HEK293 (cell line): ENCODE measurements around the gene PRELID3B.
A peak's percentile ranks its signal among the peaks of the same experiment; 100 is the strongest.

Experiments
- KLF17 ChIP-seq: fragments of 450-650 bp; formaldehyde crosslinking; IDR thresholded peaks from 2 replicates; pipeline ENCODE4 v1.5.1; 2016; ENCODE audit warnings: missing biosample characterization, missing genetic modification characterization
- PRDM1 ChIP-seq: fragments of 450-650 bp; formaldehyde crosslinking; IDR thresholded peaks from 2 replicates; pipeline ENCODE4; 2016; ENCODE audit warnings: missing biosample characterization, missing genetic modification characterization
- PRDM10 ChIP-seq: fragments of 450-650 bp; formaldehyde crosslinking; IDR thresholded peaks from 2 replicates; pipeline ENCODE4 v1.5.1; 2016; ENCODE audit warnings: missing biosample characterization, missing genetic modification characterization
- RBAK ChIP-seq: fragments of 450-650 bp; formaldehyde crosslinking; IDR thresholded peaks from 2 replicates; pipeline ENCODE4 v1.5.1; 2016; ENCODE audit warnings: missing biosample characterization, missing genetic modification characterization
- SALL2 ChIP-seq: fragments of 450-650 bp; formaldehyde crosslinking; IDR thresholded peaks from 2 replicates; pipeline ENCODE4 v1.5.0; 2017; ENCODE audit warnings: missing biosample characterization, mild to moderate bottlenecking, missing genetic modification characterization, borderline replicate concordance
- SP7 ChIP-seq: fragments of 450-650 bp; formaldehyde crosslinking; IDR thresholded peaks from 2 replicates; pipeline ENCODE4 v1.5.1; 2016; ENCODE audit warnings: missing biosample characterization, missing genetic modification characterization
- ZBTB8A ChIP-seq: fragments of 450-650 bp; formaldehyde crosslinking; IDR thresholded peaks from 2 replicates; pipeline ENCODE4 v1.5.1; 2016; ENCODE audit warnings: missing biosample characterization, missing genetic modification characterization
- ZFP69B ChIP-seq: fragments of 450-650 bp; formaldehyde crosslinking; IDR thresholded peaks from 2 replicates; pipeline ENCODE4 v1.5.1; 2016; ENCODE audit warnings: missing biosample characterization, missing genetic modification characterization
- ZNF114 ChIP-seq: fragments of 450-650 bp; formaldehyde crosslinking; IDR thresholded peaks from 2 replicates; pipeline ENCODE4 v1.5.0; 2017; ENCODE audit warnings: missing biosample characterization, missing genetic modification characterization
- ZNF133 ChIP-seq: fragments of 450-650 bp; formaldehyde crosslinking; IDR thresholded peaks from 2 replicates; pipeline ENCODE4 v1.5.1; 2016; ENCODE audit warnings: missing biosample characterization, missing genetic modification characterization
- ZNF174 ChIP-seq: fragments of 450-650 bp; formaldehyde crosslinking; IDR thresholded peaks from 2 replicates; pipeline ENCODE4 v1.5.0; 2017; ENCODE audit warnings: missing biosample characterization, mild to moderate bottlenecking, missing genetic modification characterization
- ZNF184 ChIP-seq: fragments of 450-650 bp; IDR thresholded peaks from 2 replicates; pipeline ENCODE4 v1.5.1; 2018; ENCODE audit warnings: missing biosample characterization, mild to moderate bottlenecking, missing genetic modification characterization
- ZNF2 ChIP-seq: fragments of 450-650 bp; formaldehyde crosslinking; IDR thresholded peaks from 2 replicates; pipeline ENCODE4 v1.5.1; 2016; ENCODE audit warnings: missing biosample characterization, missing genetic modification characterization
- ZNF23 ChIP-seq: fragments of 450-650 bp; formaldehyde crosslinking; IDR thresholded peaks from 2 replicates; pipeline ENCODE4 v1.5.1; 2016; ENCODE audit warnings: missing biosample characterization, missing genetic modification characterization, borderline replicate concordance
- ZNF404 ChIP-seq: fragments of 450-650 bp; formaldehyde crosslinking; IDR thresholded peaks from 2 replicates; pipeline ENCODE4 v1.5.1; 2017; ENCODE audit warnings: missing biosample characterization, missing genetic modification characterization
- ZNF473 ChIP-seq: fragments of 450-650 bp; formaldehyde crosslinking; IDR thresholded peaks from 2 replicates; pipeline ENCODE4 v1.5.1; 2017; ENCODE audit warnings: missing biosample characterization, missing genetic modification characterization
- ZNF555 ChIP-seq: fragments of 450-650 bp; formaldehyde crosslinking; conservative IDR thresholded peaks from 2 replicates; pipeline ENCODE4 v1.5.1; 2017; ENCODE audit warnings: missing biosample characterization, mild to moderate bottlenecking, missing genetic modification characterization, inconsistent platforms
- ZNF558 ChIP-seq: fragments of 450-650 bp; formaldehyde crosslinking; IDR thresholded peaks from 2 replicates; pipeline ENCODE4 v1.5.1; 2016; ENCODE audit warnings: missing biosample characterization, missing genetic modification characterization
- ZNF561 ChIP-seq: fragments of 450-650 bp; IDR thresholded peaks from 2 replicates; pipeline ENCODE4 v1.5.1; 2018; ENCODE audit warnings: missing biosample characterization, missing genetic modification characterization, borderline replicate concordance
- ZNF621 ChIP-seq: fragments of 450-650 bp; formaldehyde crosslinking; IDR thresholded peaks from 2 replicates; pipeline ENCODE4 v1.5.1; 2017; ENCODE audit warnings: missing biosample characterization, missing genetic modification characterization
- ZNF645 ChIP-seq: fragments of 450-650 bp; formaldehyde crosslinking; IDR thresholded peaks from 2 replicates; pipeline ENCODE4; 2016; ENCODE audit warnings: missing biosample characterization, missing genetic modification characterization
- ZNF660 ChIP-seq: fragments of 450-650 bp; IDR thresholded peaks from 2 replicates; pipeline ENCODE4 v1.5.1; 2018; ENCODE audit warnings: missing biosample characterization, mild to moderate bottlenecking, missing genetic modification characterization
- ZNF701 ChIP-seq: fragments of 450-650 bp; formaldehyde crosslinking; IDR thresholded peaks from 2 replicates; pipeline ENCODE4 v1.5.1; 2016; ENCODE audit warnings: missing biosample characterization, missing genetic modification characterization
- ZNF768 ChIP-seq: fragments of 450-650 bp; formaldehyde crosslinking; IDR thresholded peaks from 2 replicates; pipeline ENCODE4 v1.5.1; 2018; ENCODE audit warnings: missing biosample characterization, mild to moderate bottlenecking, missing genetic modification characterization
- ZNF785 ChIP-seq: fragments of 450-650 bp; formaldehyde crosslinking; IDR thresholded peaks from 2 replicates; pipeline ENCODE4 v1.5.1; 2016; ENCODE audit warnings: missing biosample characterization, missing genetic modification characterization
- TF ChIP-seq, protein P1 (sequence below): fragments of 450-650 bp; formaldehyde crosslinking; conservative IDR thresholded peaks from 2 replicates; pipeline ENCODE4 v1.5.1; 2016; ENCODE audit warnings: low read depth, missing biosample characterization, missing genetic modification characterization
- TF ChIP-seq, protein P2 (sequence below): fragments of 450-650 bp; formaldehyde crosslinking; IDR thresholded peaks from 2 replicates; pipeline ENCODE4 v1.5.1; 2017; ENCODE audit warnings: missing biosample characterization, missing genetic modification characterization
- TF ChIP-seq, protein P3 (sequence below): fragments of 450-650 bp; formaldehyde crosslinking; IDR thresholded peaks from 2 replicates; pipeline ENCODE4 v1.5.1; 2016; ENCODE audit warnings: missing biosample characterization, missing genetic modification characterization

Gene PRELID3B

DNA sequence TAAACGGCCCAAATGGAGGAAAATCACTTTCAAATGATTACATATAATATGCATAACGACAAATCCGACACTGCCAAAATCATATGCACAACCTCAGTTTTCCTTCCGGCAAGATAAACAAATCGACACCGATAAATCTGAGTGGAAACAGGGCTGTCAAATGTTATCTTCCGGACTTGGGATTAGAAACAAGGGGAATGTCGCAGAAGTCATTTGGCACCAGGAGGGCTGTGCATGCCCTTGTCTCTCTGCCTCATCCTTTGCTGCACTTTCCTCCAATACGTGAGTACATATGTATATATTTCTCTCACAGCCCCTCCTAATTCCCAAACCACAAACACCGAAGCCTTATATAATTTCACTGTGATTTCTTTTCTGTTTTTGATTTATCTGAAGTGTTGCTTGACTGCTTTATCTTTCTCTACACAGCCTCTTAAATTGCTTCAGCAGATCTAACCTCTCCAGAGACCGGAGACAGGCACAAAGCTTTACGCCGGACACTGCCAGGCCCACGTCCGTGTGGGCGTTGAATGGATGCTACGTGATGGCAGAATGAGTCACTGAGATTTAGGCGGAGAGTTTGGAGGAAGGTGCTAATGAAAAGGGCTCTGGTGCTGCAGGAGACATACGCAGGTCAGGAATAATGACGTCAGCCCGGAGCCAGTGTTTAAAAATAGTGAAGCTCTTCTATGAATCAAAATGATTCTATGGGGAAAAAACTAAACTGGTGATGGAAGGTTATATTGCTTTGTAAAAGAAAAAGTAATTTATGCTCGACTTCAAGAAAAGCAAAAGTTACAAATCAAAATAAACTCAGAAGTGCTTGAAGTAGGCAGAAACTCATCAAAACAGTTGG lies 21.0 kb upstream of the PRELID3B start (continued):
- TF ChIP-seq ZNF621 (tag by site-specific recombination) (no peak), ZNF645 (tag by site-specific recombination) (no peak), ZNF404 (tag by site-specific recombination) (no peak), PRDM1 (tag by site-specific recombination) (peak; percentile 86), ZNF133 (no peak), RBAK (tag by site-specific recombination) (no peak), ZNF473 (tag by site-specific recombination) (no peak), ZNF561 (tag by site-specific recombination) (no peak), ZNF555 (tag by site-specific recombination) (no peak), ZBTB8A (tag by site-specific recombination) (peak; percentile 58), ZNF558 (tag by site-specific recombination) (peak; percentile 11; the same call in 1 of the 2 replicates), ZNF660 (tag by site-specific recombination) (no peak), ZNF701 (tag by site-specific recombination) (no peak), ZNF768 (tag by site-specific recombination) (no peak), PRDM10 (no peak), ZFP69B (0 out of 2 replicates have a peak, but pooled peaks have one; percentile 14), ZNF114 (tag by site-specific recombination) (no peak), ZNF184 (tag by site-specific recombination) (no peak), ZNF23 (tag by site-specific recombination) (no peak), SP7 (tag by site-specific recombination) (peak; percentile 94), ZNF174 (no peak), KLF17 (tag by site-specific recombination) (0 out of 2 replicates have a peak, but pooled peaks have one; percentile 58), ZNF2 (tag by site-specific recombination) (no peak), ZNF785 (tag by site-specific recombination) (no peak), SALL2 (tag by site-specific recombination) (no peak)
- TF ChIP-seq, protein P1, sequence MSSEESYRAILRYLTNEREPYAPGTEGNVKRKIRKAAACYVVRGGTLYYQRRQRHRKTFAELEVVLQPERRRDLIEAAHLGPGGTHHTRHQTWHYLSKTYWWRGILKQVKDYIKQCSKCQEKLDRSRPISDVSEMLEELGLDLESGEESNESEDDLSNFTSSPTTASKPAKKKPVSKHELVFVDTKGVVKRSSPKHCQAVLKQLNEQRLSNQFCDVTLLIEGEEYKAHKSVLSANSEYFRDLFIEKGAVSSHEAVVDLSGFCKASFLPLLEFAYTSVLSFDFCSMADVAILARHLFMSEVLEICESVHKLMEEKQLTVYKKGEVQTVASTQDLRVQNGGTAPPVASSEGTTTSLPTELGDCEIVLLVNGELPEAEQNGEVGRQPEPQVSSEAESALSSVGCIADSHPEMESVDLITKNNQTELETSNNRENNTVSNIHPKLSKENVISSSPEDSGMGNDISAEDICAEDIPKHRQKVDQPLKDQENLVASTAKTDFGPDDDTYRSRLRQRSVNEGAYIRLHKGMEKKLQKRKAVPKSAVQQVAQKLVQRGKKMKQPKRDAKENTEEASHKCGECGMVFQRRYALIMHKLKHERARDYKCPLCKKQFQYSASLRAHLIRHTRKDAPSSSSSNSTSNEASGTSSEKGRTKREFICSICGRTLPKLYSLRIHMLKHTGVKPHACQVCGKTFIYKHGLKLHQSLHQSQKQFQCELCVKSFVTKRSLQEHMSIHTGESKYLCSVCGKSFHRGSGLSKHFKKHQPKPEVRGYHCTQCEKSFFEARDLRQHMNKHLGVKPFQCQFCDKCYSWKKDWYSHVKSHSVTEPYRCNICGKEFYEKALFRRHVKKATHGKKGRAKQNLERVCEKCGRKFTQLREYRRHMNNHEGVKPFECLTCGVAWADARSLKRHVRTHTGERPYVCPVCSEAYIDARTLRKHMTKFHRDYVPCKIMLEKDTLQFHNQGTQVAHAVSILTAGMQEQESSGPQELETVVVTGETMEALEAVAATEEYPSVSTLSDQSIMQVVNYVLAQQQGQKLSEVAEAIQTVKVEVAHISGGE: no peak
- TF ChIP-seq, protein P2, sequence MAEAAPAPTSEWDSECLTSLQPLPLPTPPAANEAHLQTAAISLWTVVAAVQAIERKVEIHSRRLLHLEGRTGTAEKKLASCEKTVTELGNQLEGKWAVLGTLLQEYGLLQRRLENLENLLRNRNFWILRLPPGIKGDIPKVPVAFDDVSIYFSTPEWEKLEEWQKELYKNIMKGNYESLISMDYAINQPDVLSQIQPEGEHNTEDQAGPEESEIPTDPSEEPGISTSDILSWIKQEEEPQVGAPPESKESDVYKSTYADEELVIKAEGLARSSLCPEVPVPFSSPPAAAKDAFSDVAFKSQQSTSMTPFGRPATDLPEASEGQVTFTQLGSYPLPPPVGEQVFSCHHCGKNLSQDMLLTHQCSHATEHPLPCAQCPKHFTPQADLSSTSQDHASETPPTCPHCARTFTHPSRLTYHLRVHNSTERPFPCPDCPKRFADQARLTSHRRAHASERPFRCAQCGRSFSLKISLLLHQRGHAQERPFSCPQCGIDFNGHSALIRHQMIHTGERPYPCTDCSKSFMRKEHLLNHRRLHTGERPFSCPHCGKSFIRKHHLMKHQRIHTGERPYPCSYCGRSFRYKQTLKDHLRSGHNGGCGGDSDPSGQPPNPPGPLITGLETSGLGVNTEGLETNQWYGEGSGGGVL (tag by site-specific recombination): no peak; the same call in 1 of the 2 replicates
- TF ChIP-seq, protein P3, sequence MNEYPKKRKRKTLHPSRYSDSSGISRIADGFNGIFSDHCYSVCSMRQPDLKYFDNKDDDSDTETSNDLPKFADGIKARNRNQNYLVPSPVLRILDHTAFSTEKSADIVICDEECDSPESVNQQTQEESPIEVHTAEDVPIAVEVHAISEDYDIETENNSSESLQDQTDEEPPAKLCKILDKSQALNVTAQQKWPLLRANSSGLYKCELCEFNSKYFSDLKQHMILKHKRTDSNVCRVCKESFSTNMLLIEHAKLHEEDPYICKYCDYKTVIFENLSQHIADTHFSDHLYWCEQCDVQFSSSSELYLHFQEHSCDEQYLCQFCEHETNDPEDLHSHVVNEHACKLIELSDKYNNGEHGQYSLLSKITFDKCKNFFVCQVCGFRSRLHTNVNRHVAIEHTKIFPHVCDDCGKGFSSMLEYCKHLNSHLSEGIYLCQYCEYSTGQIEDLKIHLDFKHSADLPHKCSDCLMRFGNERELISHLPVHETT (tag by site-specific recombination): peak; percentile 39
